ENCODE data around the gene ANTXR1.

GRCh38 chr2:69134306-69134945, 121.4 kb downstream of the ANTXR1 start:
- TF ChIP-seq EZH2 (IDR thresholded peaks at IDR 0.05; ENCODE audit: borderline replicate concordance, low read depth, low read length, poor library complexity, severe bottlenecking) (no peak), CTCF (conservative IDR thresholded peaks at IDR 0.05; ENCODE audit: low read depth, low read length) (no peak)

All from A673 (cell line).